ENCODE measurements around the gene CDK14.

DNA sequence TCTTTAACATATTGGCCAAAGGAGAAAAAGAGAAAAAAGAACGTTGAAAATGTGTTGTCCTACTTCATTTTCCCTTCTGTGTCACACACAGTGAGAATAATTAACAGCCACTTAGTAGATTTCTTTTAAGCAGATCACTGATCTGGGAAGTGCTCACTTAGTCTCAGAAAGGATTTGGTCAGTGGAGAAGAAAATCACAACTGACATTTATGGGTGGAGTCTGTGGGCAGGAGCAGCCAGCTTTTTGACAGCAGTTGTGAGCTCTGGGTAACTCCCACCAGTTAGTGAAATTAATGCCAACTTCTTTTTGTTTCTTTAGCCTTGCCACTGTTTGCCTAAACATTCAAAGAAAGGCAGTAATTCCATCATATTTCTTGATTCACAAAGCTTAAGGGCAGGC is 49.7 kb downstream of the CDK14 start:
- no peak for TF ChIP-seq EZH2 (optimal IDR thresholded peaks at IDR 0.05; ENCODE audit: low read depth, low read length)
- TF ChIP-seq, protein P1, sequence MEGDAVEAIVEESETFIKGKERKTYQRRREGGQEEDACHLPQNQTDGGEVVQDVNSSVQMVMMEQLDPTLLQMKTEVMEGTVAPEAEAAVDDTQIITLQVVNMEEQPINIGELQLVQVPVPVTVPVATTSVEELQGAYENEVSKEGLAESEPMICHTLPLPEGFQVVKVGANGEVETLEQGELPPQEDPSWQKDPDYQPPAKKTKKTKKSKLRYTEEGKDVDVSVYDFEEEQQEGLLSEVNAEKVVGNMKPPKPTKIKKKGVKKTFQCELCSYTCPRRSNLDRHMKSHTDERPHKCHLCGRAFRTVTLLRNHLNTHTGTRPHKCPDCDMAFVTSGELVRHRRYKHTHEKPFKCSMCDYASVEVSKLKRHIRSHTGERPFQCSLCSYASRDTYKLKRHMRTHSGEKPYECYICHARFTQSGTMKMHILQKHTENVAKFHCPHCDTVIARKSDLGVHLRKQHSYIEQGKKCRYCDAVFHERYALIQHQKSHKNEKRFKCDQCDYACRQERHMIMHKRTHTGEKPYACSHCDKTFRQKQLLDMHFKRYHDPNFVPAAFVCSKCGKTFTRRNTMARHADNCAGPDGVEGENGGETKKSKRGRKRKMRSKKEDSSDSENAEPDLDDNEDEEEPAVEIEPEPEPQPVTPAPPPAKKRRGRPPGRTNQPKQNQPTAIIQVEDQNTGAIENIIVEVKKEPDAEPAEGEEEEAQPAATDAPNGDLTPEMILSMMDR (IDR thresholded peaks at IDR 0.05; ENCODE audit: low read length): no peak
